AG04449 (cell line): Measurements from ENCODE around the gene ARHGAP40.

Source experiments
- CTCF ChIA-PET: fragments of 350-600 bp; formaldehyde crosslinking; extraction: SDS; loops from one replicate; lab custom pipeline; 2021; ENCODE audit warnings: antibody characterized with exemption; lab: Yijun Ruan, JAX
- POLR2A ChIA-PET: fragments of 400-600, 350-600 bp; formaldehyde crosslinking; extraction: SDS; loops from one replicate; lab custom pipeline; 2020; ENCODE audit warnings: antibody characterized with exemption, inconsistent platforms; lab: Yijun Ruan, JAX
- DNase-seq: peaks from one replicate; pipeline ENCODE4 v3.0.0-alpha.2; 2010; ENCODE audit warnings: low read depth, low spot score
- H3K4me3 ChIP-seq: 2 replicates; pipeline ENCODE4 v1.5.1; 2011; ENCODE audit warnings: low read depth, mild to moderate bottlenecking, control low read depth, low read length
- CTCF ChIP-seq: IDR thresholded peaks from one replicate; pipeline ENCODE4 v1.5.1; 2011; ENCODE audit warnings: mild to moderate bottlenecking, moderate library complexity, low read length, control low read depth, inconsistent platforms; ENCODE audit not compliant: insufficient read depth; ENCODE audit errors: missing control alignments

The ARHGAP40 gene

DNA sequence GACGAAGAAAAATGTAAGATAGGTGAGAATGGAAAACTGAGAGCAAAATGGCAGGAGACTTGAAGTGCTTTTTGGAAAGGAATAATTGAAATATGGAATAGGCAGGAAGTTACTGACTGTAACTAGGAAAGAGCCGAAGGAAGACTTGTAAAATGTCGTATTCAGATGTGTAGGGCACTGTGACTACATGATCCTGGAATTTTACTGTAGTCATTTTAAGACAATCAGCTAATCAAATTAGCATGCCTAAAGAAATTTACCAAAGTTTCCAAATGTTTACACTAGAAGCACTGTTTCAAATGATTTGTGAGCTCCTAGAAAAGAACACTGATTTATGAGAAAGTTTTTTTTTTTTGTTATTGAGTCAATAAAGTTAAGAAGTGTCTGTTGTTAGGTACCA lies 41.8 kb upstream of the ARHGAP40 start:
- CTCF ChIA-PET = no interaction called here

DNA sequence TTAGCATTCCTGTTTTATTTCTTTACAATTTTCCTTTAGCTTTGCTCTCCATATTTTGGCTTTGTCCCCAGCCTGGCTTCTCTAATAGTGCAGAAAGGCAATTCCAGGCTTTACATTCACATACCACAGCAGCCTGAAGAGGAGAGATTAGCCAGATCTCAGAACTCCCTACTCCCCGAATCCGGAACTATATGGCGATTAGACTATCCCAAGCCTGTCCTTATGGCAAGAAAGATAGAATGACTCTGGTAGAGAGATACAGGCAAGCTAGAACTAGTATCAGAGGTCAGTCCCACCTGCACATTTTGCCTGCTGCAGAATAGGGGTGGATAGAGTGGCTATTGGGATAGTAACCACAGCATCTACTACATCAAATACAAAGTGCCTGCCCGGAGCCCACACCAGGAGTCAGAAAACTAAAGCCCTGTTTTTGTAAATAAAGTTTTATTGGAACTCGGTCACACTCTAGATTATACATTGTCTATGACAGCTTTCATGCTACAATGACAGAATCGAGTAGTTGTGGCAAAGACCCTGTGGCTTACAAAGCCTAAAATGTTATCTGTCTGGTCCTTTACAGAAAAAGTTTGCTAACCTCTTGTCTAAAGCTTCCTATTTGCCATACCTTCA lies 37.7 kb upstream of the ARHGAP40 start:
- no peak overlapping the region for H3K4me3 ChIP-seq
- DNase-seq = no peak
- CTCF ChIA-PET = interaction anchor here (0.9 to 1.1 kb wide), 2 partner anchors 8 to 18 kb away, joined by 3 read pairs; no protein-coding TSS in a partner anchor
- TF ChIP-seq CTCF = no peak
- POLR2A ChIA-PET = no interaction called here

More for the DNA sequence above, 41.8 kb upstream of the ARHGAP40 start:
- no peak for DNase-seq
- POLR2A ChIA-PET = interaction anchor here (0.6 kb wide), 1 partner anchor 9 kb away, joined by 4 read pairs; no protein-coding TSS in a partner anchor
- TF ChIP-seq CTCF = no peak
- no peak overlapping the region for H3K4me3 ChIP-seq

GRCh38 chr20:38564680-38565079 lies 36.9 kb upstream of the ARHGAP40 start:
- no peak for DNase-seq
- H3K4me3 ChIP-seq = no peak overlapping the region
- POLR2A ChIA-PET = no interaction called here
- no peak for TF ChIP-seq CTCF
- CTCF ChIA-PET = no interaction called here

DNA sequence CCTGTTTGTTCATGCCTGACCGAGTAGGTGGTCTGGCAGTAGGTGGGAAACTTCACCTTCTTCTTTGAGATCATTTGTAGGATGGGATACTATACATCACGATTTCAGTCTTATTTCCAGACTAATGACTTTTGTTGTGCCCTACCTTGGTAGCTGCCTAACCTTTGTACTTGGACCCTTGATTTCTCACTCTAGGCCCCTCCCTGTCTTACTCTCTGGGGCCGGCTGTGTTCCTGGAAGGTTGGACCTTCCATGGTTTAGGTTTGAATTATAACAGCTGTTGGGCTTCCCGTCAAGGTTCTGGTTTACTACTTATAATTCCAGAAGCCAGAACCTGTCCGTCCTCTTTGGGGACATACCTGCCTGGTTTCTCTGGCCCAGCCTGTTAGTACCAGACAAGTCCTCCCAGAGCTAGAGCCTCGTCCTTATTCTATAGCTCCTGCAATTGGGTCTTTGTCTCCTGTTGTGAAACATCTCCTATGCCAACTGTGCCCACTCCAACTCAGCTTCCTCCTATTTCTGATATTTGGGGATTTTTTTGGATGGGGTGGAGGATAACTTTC lies 35.5 kb upstream of the ARHGAP40 start:
- CTCF ChIA-PET = interaction anchor here (0.9 kb wide), 1 partner anchor 10 kb away, joined by 3 read pairs; no protein-coding TSS in a partner anchor
- DNase-seq = no peak
- H3K4me3 ChIP-seq = no peak overlapping the region
- TF ChIP-seq CTCF = no peak
- POLR2A ChIA-PET = no interaction called here

DNA sequence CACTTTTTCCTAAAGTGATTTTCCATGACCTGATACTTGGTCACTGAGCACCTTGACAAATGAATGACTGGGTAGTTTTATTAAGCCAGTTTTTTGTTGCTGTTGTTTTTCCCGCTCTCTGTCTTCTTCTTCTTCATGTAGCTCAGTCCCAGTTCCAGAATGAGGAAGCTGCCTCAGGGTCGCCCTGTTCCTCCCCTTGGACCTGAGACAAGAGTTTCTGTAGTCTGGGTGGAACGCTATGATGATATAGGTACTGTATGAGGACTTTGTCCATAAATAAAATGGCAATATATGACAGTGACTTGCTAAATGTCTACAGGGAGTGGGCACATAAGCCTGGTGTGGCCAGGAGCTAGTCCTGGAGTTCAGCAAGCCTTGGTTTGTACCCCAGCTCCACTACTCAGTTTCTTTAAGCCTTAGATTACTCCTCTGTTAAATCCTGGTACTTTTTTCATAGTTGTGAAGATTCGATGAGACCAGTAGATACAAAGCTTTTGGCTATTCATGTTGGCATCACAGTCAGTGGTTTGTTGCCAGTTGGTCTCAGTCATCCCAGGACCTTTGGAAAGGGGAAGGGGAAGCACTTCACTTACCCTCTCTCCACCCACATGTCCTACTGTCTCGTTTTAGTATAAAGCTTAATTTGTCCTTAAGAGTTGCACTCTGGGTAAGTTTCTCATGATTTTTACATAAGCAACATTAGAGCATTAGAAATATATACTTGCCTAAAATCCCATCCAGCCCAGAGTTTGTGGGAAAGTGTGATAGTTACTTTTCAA lies 31.7 kb upstream of the ARHGAP40 start:
- no peak overlapping the region for H3K4me3 ChIP-seq
- POLR2A ChIA-PET = no interaction called here
- CTCF ChIA-PET = no interaction called here
- TF ChIP-seq CTCF = no peak
- DNase-seq = no peak

DNA sequence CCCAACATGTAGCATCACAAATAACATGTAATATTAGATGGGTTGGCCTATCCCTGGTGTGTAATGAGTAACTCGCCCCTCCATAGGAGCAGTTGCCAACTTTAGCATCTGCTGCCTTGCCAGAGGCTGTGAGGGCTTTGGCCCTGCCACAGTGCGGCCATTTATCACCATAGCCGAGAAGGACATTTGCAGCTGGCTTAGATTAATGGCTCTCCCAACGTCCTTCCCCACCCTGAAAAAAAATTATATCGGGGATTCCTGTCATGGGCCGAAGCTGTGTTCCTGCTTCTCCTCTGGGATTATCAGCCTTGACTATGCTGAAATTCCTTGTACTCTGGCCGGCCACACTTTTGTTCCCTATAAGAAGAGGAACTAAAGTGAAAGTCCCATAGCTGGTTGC lies 28.2 kb upstream of the ARHGAP40 start:
- CTCF ChIA-PET = interaction anchor here (1.2 kb wide), 1 partner anchor 126 kb away, joined by 3 read pairs; no protein-coding TSS in a partner anchor
- TF ChIP-seq CTCF = no peak
- no peak overlapping the region for H3K4me3 ChIP-seq
- POLR2A ChIA-PET = no interaction called here
- DNase-seq = no peak
